Measurements from ENCODE around the gene SH3BP5L. TPM values are rescaled to one million over a fixed set of nuclear protein-coding genes. Genes with fewer than 3 reads are reported as not detected.

Gene SH3BP5L
- total and polyA plus RNA-seq, 2 of the 8 experiments (the other 6 are each of a cell fraction or from before 2014, with no cell fraction given) = 20.2 to 28.4 TPM

DNA sequence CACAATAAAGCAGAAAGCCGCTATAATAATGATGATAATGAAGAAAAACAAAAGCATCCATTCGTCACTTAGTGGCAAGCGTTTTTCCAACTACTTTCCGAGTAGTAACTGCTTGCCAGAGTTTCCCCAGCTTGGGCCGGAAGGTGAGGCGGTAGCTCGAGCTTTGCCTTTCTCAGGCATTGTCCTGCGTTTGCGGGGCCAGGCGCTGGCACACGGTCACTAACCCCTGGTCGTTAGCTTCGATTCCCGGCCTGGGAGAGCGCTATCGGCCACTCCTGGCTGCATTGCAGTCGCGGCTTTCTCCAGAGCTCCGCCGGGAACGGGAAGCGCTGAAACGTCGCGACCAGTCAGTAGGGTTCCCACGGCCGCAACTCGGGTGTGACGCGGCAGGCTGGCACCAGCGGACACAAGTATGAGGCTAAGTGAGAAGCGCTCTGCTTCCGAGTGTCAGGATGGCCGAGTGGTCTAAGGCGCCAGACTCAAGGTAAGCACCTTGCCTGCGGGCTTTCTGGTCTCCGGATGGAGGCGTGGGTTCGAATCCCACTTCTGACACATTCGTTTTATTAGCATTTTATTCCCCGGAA, 47.8 kb upstream of the SH3BP5L start (continued):
- TF ChIP-seq RNF2 (IDR thresholded peaks at IDR 0.05; ENCODE audit: borderline replicate concordance, low read depth, low read length, missing control alignments, poor library complexity, severe bottlenecking) (no peak), CTBP2 (IDR thresholded peaks at IDR 0.05; ENCODE audit: borderline replicate concordance, insufficient read depth, insufficient read length, low read length) (no peak), TCF12 (IDR thresholded peaks at IDR 0.05; ENCODE audit: low read depth, low read length) (no peak), TAF7 (optimal IDR thresholded peaks at IDR 0.05; ENCODE audit: borderline replicate concordance, low read depth, low read length) (no peak)
- TF ChIP-seq, protein P1, sequence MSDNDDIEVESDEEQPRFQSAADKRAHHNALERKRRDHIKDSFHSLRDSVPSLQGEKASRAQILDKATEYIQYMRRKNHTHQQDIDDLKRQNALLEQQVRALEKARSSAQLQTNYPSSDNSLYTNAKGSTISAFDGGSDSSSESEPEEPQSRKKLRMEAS (IDR thresholded peaks at IDR 0.05) = no peak

Data from H1 (cell line).